A673 (cell line): ENCODE data around the gene PSPN.

Experiments
- EZH2 ChIP-seq: fragments of 200-600 bp; sonication (generic); IDR thresholded peaks from 2 replicates; pipeline ENCODE4 v1.6.1; 2017; ENCODE audit warnings: borderline replicate concordance, low read depth, mild to moderate bottlenecking, mixed read lengths, antibody characterized with exemption, low read length; ENCODE audit not compliant: poor library complexity, severe bottlenecking
- TF ChIP-seq, protein P1 (sequence below): fragments of 300-800, 200-600 bp; sonication (generic); conservative IDR thresholded peaks from 2 replicates; pipeline ENCODE4 v1.5.1; 2017; ENCODE audit warnings: low read depth, mild to moderate bottlenecking, antibody characterized with exemption, low read length, moderate library complexity, mixed read lengths

DNA sequence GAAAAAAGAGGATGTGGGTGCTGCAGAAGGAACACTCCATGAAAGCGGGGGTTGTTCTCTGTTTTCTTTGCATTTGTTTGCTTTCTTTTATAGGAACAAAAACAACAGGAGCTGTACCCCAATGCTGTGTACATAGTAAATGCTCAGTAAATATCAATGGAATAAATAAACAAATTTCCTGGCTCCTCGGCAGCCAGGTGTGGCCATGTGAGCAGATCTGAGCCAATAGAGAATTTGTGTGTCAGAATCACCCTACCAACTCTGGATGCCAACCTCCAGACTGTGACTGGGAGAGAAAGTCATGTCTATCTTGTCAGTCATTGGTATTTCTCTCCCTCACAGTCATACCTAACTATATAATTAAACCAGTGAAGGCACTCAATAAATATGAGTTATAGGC lies 25.0 kb downstream of the PSPN start:
- TF ChIP-seq, protein P1, sequence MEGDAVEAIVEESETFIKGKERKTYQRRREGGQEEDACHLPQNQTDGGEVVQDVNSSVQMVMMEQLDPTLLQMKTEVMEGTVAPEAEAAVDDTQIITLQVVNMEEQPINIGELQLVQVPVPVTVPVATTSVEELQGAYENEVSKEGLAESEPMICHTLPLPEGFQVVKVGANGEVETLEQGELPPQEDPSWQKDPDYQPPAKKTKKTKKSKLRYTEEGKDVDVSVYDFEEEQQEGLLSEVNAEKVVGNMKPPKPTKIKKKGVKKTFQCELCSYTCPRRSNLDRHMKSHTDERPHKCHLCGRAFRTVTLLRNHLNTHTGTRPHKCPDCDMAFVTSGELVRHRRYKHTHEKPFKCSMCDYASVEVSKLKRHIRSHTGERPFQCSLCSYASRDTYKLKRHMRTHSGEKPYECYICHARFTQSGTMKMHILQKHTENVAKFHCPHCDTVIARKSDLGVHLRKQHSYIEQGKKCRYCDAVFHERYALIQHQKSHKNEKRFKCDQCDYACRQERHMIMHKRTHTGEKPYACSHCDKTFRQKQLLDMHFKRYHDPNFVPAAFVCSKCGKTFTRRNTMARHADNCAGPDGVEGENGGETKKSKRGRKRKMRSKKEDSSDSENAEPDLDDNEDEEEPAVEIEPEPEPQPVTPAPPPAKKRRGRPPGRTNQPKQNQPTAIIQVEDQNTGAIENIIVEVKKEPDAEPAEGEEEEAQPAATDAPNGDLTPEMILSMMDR: no peak
- TF ChIP-seq EZH2: no peak
